GM23338 (cell line): ENCODE data around the gene SLC4A4.

Source experiments
- CREB1 ChIP-seq: fragments of 250-450 bp; sonication (Bioruptor Pico); IDR thresholded peaks from 2 replicates; pipeline ENCODE4 v1.5.0; 2020; ENCODE audit warnings: low read depth, mild to moderate bottlenecking, moderate library complexity
- CTCF ChIP-seq, 2 experiments: fragments of 200-600 bp in 1 of 2; sonication (generic) in 1 of 2; conservative IDR thresholded peaks; 2 replicates each; pipeline versions ENCODE4 v1.5.1 to v1.6.1; 2016 to 2017; ENCODE audit warnings: antibody characterized with exemption in 2 of 2, low read depth in 2 of 2, mild to moderate bottlenecking in 2 of 2, moderate library complexity in 1 of 2
- ETS1 ChIP-seq: IDR thresholded peaks from 2 replicates; pipeline ENCODE4 v1.6.1; 2016; ENCODE audit warnings: antibody characterized with exemption
- EZH2 ChIP-seq: fragments of 200-600 bp; sonication (generic); IDR thresholded peaks from one replicate; pipeline ENCODE4 v1.8.0; 2017; ENCODE audit warnings: antibody characterized with exemption, mild to moderate bottlenecking, low read depth; ENCODE audit not compliant: unreplicated experiment
- REST ChIP-seq: IDR thresholded peaks from one replicate; pipeline ENCODE4 v1.6.1; 2018; ENCODE audit warnings: antibody characterized with exemption; ENCODE audit not compliant: unreplicated experiment

- TF ChIP-seq CREB1: no peak
- no peak for TF ChIP-seq CTCF (conservative IDR thresholded peaks at IDR 0.05; ENCODE audit: low read depth in 2 of 2)
- TF ChIP-seq EZH2: no peak
- no peak for TF ChIP-seq REST
- no peak for TF ChIP-seq ETS1
Observed at GRCh38 chr4:71404049-71404448, 65.2 kb downstream of the SLC4A4 start.
